Stomach (tissue), 9 donors: ENCODE results near the gene STYX. TPM values are rescaled to one million over a fixed set of nuclear protein-coding genes. Genes with fewer than 3 reads are reported as not detected.
"Not testable (repeated sequence)": the region's sequence is repeated elsewhere in the genome, so short reads cannot be mapped to it uniquely, and the experiment has no call there.

Experiments used
- DNase-seq, 2 donors: peaks; one replicate each; pipeline versions ENCODE4 v3.0.0 to v3.0.0-alpha.2; 2013 to 2019
- H3K27ac ChIP-seq, 5 donors: fragments of 200-600 bp in 4 of 5; sonication (generic) in 4 of 5; one replicate each; pipeline ENCODE4 v1.5.1; 2013 to 2019; ENCODE audit warnings: mild to moderate bottlenecking in 1 of 5, moderate library complexity in 1 of 5
- H3K27me3 ChIP-seq, 3 donors: fragments of 200-600 bp; sonication (generic); one replicate each; pipeline ENCODE4 v1.5.1; 2017 to 2019; ENCODE audit warnings: mixed run types in 1 of 3
- H3K36me3 ChIP-seq, 4 donors: fragments of 200-600 bp; sonication (generic); 1 replicate in 3 of 4; 2 replicates in 1 of 4; pipeline ENCODE4 v1.5.1; 2016 to 2019
- H3K4me1 ChIP-seq, 4 donors: fragments of 200-600 bp; sonication (generic); one replicate each; pipeline ENCODE4 v1.5.1; 2016 to 2019
- H3K4me3 ChIP-seq, 4 donors: fragments of 200-600 bp; sonication (generic) in 3 of 4; one replicate each; pipeline ENCODE4 v1.5.1; 2016 to 2019; ENCODE audit warnings: mild to moderate bottlenecking in 1 of 4
- H3K9me3 ChIP-seq, 4 donors: fragments of 200-600 bp; sonication (generic); one replicate each; pipeline ENCODE4 v1.5.1; 2016 to 2019
- CTCF ChIP-seq, 7 experiments: fragments of 450-650 bp in 4 of 7; fragments of 200-600 bp in 3 of 7; sonication (generic) in 3 of 7; IDR thresholded peaks; one replicate each; pipeline ENCODE4 v1.5.1; 2016 to 2019; ENCODE audit warnings: antibody characterized with exemption in 7 of 7, control low read depth in 2 of 7, mild to moderate bottlenecking in 1 of 7
- EP300 ChIP-seq: sonication (generic); formaldehyde crosslinking; IDR thresholded peaks from one replicate; pipeline ENCODE4 v1.6.1; 2017; ENCODE audit warnings: antibody characterized with exemption
- POLR2A ChIP-seq, 4 donors: fragments of 450-650 bp; IDR thresholded peaks; one replicate each; pipeline ENCODE4 v1.6.1; 2016; ENCODE audit warnings: antibody characterized with exemption in 4 of 4, control low read depth in 2 of 4, mild to moderate bottlenecking in 1 of 4, moderate library complexity in 1 of 4
- POLR2AphosphoS5 ChIP-seq, 3 donors: sonication (generic); formaldehyde crosslinking; IDR thresholded peaks; one replicate each; pipeline ENCODE4 v1.6.1; 2016; ENCODE audit warnings: antibody characterized with exemption in 3 of 3
- WGBS, 5 donors: extraction: QIAGEN DNeasy Blood & Tissue Kit in 3 of 5; methylation state at CpG; one replicate each; pipeline versions ENCODE4 v1.1.5 to v1.1.7; 2013 to 2018; 5-methylcytosine and 5-hydroxymethylcytosine counted together
- intact Hi-C: fragments of 100-400 bp; cut with DNase I; formaldehyde crosslinking; loops from one replicate; pipeline ENCODE4 v1.15.1; 2023; ENCODE audit warnings: low total_unique reads
- polyA plus RNA-seq, 3 donors: library from polyadenylated mRNA; stranded (reverse); fragments of 200-250 nt; gene quantifications; one replicate each; pipeline ENCODE4 v1.2.3, GENCODE V29; 2013
- total RNA-seq, 5 donors: library from RNA; depleted of rRNA; stranded (reverse); fragments of >200 nt; gene quantifications; one replicate each; pipeline versions ENCODE4 v1.1.0 to v1.2.3, GENCODE V29; 2014 to 2016
- donor health status: healthy with polysubstance abuse.
- donor health status: Bipolar disorder and iron deficiency.
- donor health status: healthy.

Gene STYX
- total and polyA plus RNA-seq, 8 donors, result 4.8 to 23.3 (median 10.0) TPM

GRCh38 chr14:52759145-52759544 lies 29.2 kb downstream of the STYX start:
- intact Hi-C loops, result no loop called here
- peaks cover 0 to 14% (median 4%) of the 10 kb centered on the region in 4 donors for H3K4me1 ChIP-seq
- TF ChIP-seq EP300, result no peak
- TF ChIP-seq POLR2A (IDR thresholded peaks at IDR 0.05), result no peak
- no peak for TF ChIP-seq POLR2AphosphoS5 (IDR thresholded peaks at IDR 0.05)
- TF ChIP-seq CTCF (IDR thresholded peaks at IDR 0.05), result no peak
- DNase-seq, result no peak
- no peaks in the 10 kb centered on the region for H3K9me3 ChIP-seq
- no peak overlapping the region for H3K27ac ChIP-seq
- H3K4me3 ChIP-seq, result no peak overlapping the region
- peaks cover 15 to 53% (median 43%) of the 10 kb centered on the region in 4 donors for H3K36me3 ChIP-seq
- WGBS, 5 donors, result 91 to 100% (median 98%) methylated on average over 1 of the region's 1 CpG
- no peaks in the 10 kb centered on the region for H3K27me3 ChIP-seq

GRCh38 chr14:52762923-52763322 lies 33.0 kb downstream of the STYX start:
- H3K4me3 ChIP-seq, H3K27me3 ChIP-seq, intact Hi-C loops, H3K4me1 ChIP-seq, DNase-seq, H3K27ac ChIP-seq, H3K9me3 ChIP-seq: not testable (repeated sequence)
- peaks cover 13 to 72% (median 64%) of the 10 kb centered on the region in 4 donors for H3K36me3 ChIP-seq
- WGBS, 5 donors, result 89 to 100% (median 90%) methylated on average over 4 of the region's 4 CpGs

GRCh38 chr14:52767058-52767833 lies 37.3 kb downstream of the STYX start:
- H3K9me3 ChIP-seq, result no peaks in the 10 kb centered on the region
- H3K4me1 ChIP-seq, result peaks cover 0 to 6% (median 0%) of the 10 kb centered on the region in 4 donors
- H3K27ac ChIP-seq, result no peak overlapping the region
- H3K27me3 ChIP-seq, result no peaks in the 10 kb centered on the region
- no peak for TF ChIP-seq POLR2A (IDR thresholded peaks at IDR 0.05)
- no peak for TF ChIP-seq CTCF (IDR thresholded peaks at IDR 0.05)
- no peak for TF ChIP-seq EP300
- no peak for TF ChIP-seq POLR2AphosphoS5 (IDR thresholded peaks at IDR 0.05)
- peaks cover 20 to 73% (median 61%) of the 10 kb centered on the region in 4 donors for H3K36me3 ChIP-seq
- intact Hi-C loops, result no loop called here
- WGBS, 5 donors, result 79 to 83% (median 81%) methylated on average over 3 of the region's 3 CpGs
- no peak for DNase-seq
- no peak overlapping the region for H3K4me3 ChIP-seq

- DNase-seq, result no peak
- peaks cover 0 to 7% (median 0%) of the 10 kb centered on the region in 4 donors for H3K4me1 ChIP-seq
- H3K27ac ChIP-seq, result no peak overlapping the region
- H3K27me3 ChIP-seq, result no peaks in the 10 kb centered on the region
- intact Hi-C loops, result no loop called here
- TF ChIP-seq CTCF (IDR thresholded peaks at IDR 0.05) (no peak), POLR2A (IDR thresholded peaks at IDR 0.05) (no peak), EP300 (no peak), POLR2AphosphoS5 (IDR thresholded peaks at IDR 0.05) (no peak)
- H3K4me3 ChIP-seq, result no peak overlapping the region
- peaks cover 20 to 89% (median 72%) of the 10 kb centered on the region in 4 donors for H3K36me3 ChIP-seq
- H3K9me3 ChIP-seq, result no peaks in the 10 kb centered on the region
These were observed 39.9 kb downstream of the STYX start for GRCh38 chr14:52769887-52770286.

GRCh38 chr14:52776816-52777215 lies 46.9 kb downstream of the STYX start:
- intact Hi-C loops, result no loop called here
- TF ChIP-seq EP300 (no peak), CTCF (IDR thresholded peaks at IDR 0.05) (peak in 1 of 7 experiments; percentile 29), POLR2A (IDR thresholded peaks at IDR 0.05) (no peak)
- Histone ChIP-seq H3K4me3 (no peak overlapping the region), H3K36me3 (peaks cover 0 to 79% (median 77%) of the 10 kb centered on the region in 4 donors), H3K9me3 (no peaks in the 10 kb centered on the region), H3K4me1 (peaks cover 0 to 5% (median 0%) of the 10 kb centered on the region in 4 donors), H3K27ac (no peak overlapping the region), H3K27me3 (no peaks in the 10 kb centered on the region)
- DNase-seq, result peak in 1 of 2 donors; percentile 28
- 47 to 68% (median 57%) methylated on average over 7 of the region's 7 CpGs for WGBS, 5 donors
